GM12865 (cell line): ENCODE results near the gene GASK1B.

ENCODE experiments used
- DNase-seq: peaks from one replicate; pipeline ENCODE4 v3.0.0; 2010; ENCODE audit warnings: low read depth
- H3K4me3 ChIP-seq: 2 replicates; pipeline ENCODE4 v1.5.1; 2011; ENCODE audit warnings: mild to moderate bottlenecking, low read depth, low read length, control low read depth
- CTCF ChIP-seq: IDR thresholded peaks from 2 replicates; pipeline ENCODE4 v1.5.1; 2011; ENCODE audit warnings: low read length, control low read depth, low read depth, inconsistent platforms; ENCODE audit not compliant: insufficient read depth; ENCODE audit errors: missing control alignments

The GASK1B gene

GRCh38 chr4:158201322-158201721, 28.5 kb upstream of the GASK1B start:
- no peak overlapping the region for H3K4me3 ChIP-seq
- TF ChIP-seq CTCF: no peak
- DNase-seq: no peak

GRCh38 chr4:158200214-158200613, 27.4 kb upstream of the GASK1B start:
- no peak for DNase-seq
- no peak overlapping the region for H3K4me3 ChIP-seq
- no peak for TF ChIP-seq CTCF

GRCh38 chr4:158197194-158197776, 24.5 kb upstream of the GASK1B start:
- no peak for TF ChIP-seq CTCF

GRCh38 chr4:158195297-158195696, 22.5 kb upstream of the GASK1B start:
- H3K4me3 ChIP-seq: no peak overlapping the region
- DNase-seq: no peak
- no peak for TF ChIP-seq CTCF

More at GRCh38 chr4:158197194-158197776, 24.5 kb upstream of the GASK1B start:
- no peak overlapping the region for H3K4me3 ChIP-seq
- no peak for DNase-seq

- H3K4me3 ChIP-seq: no peak overlapping the region
- no peak for DNase-seq
- peak; percentile 35 for TF ChIP-seq CTCF
Observed at GRCh38 chr4:158193171-158193749, 20.4 kb upstream of the GASK1B start.

GRCh38 chr4:158192439-158193158, 19.8 kb upstream of the GASK1B start:
- TF ChIP-seq CTCF: no peak
- DNase-seq: no peak
- H3K4me3 ChIP-seq: no peak overlapping the region
